DND-41 (cell line): ENCODE data around the gene FOXF2.

Source experiments
- ATAC-seq: fragments of 200-7000 bp; cut with Tn5 transposase; 3 replicates; pipeline ENCODE4 v1.9.1; 2021; ENCODE audit warnings: low read depth; ENCODE audit not compliant: insufficient read depth
- DNase-seq: peaks from one replicate; pipeline ENCODE4 v3.0.0-alpha.2; 2020
- H2AFZ ChIP-seq: 2 replicates; pipeline ENCODE4 v1.6.0; 2012; ENCODE audit warnings: low read depth, low read length
- H3K27ac ChIP-seq: 2 replicates; pipeline ENCODE4 v1.5.1; 2012; ENCODE audit warnings: low read length, inconsistent platforms
- H3K27me3 ChIP-seq: fragments of 200-600 bp; sonication (generic); 2 replicates; pipeline ENCODE4 v1.6.0; 2012; ENCODE audit warnings: low read length, mild to moderate bottlenecking, inconsistent platforms; ENCODE audit not compliant: insufficient read depth, poor library complexity
- H3K36me3 ChIP-seq: 2 replicates; pipeline ENCODE4 v1.5.1; 2012; ENCODE audit warnings: low read length, inconsistent platforms; ENCODE audit not compliant: insufficient read depth
- H3K4me1 ChIP-seq: 2 replicates; pipeline ENCODE4 v1.5.1; 2012; ENCODE audit warnings: mild to moderate bottlenecking, low read length; ENCODE audit not compliant: insufficient read depth
- H3K4me2 ChIP-seq: 2 replicates; pipeline ENCODE4 v1.6.0; 2012; ENCODE audit warnings: mild to moderate bottlenecking, moderate library complexity, low read length, inconsistent platforms; ENCODE audit not compliant: insufficient read depth
- H3K4me3 ChIP-seq, 2 experiments: fragments of 200-600 bp in 1 of 2; shearing (Covaris generic) in 1 of 2; 2 replicates each; pipeline ENCODE4 v1.5.1; 2012 to 2016; ENCODE audit warnings: inconsistent platforms in 2 of 2, low read length in 2 of 2, mild to moderate bottlenecking in 2 of 2, low read depth in 1 of 2, moderate library complexity in 1 of 2
- H3K79me2 ChIP-seq: 2 replicates; pipeline ENCODE4 v1.6.0; 2012; ENCODE audit warnings: low read length, inconsistent platforms; ENCODE audit not compliant: insufficient read depth
- H3K9ac ChIP-seq: 2 replicates; pipeline ENCODE4 v1.6.0; 2012; ENCODE audit warnings: low read depth, mild to moderate bottlenecking, inconsistent platforms, low read length, moderate library complexity
- H3K9me3 ChIP-seq: 2 replicates; pipeline ENCODE4 v1.5.1; 2012; ENCODE audit warnings: low read length, moderate library complexity, mild to moderate bottlenecking, inconsistent platforms; ENCODE audit not compliant: insufficient read depth, severe bottlenecking
- H4K20me1 ChIP-seq: 2 replicates; pipeline ENCODE4 v1.6.0; 2012; ENCODE audit warnings: low read length; ENCODE audit not compliant: insufficient read depth
- EZH2 ChIP-seq: IDR thresholded peaks from 3 replicates; pipeline ENCODE4 v1.6.1; 2012; ENCODE audit warnings: borderline replicate concordance, low read depth, mild to moderate bottlenecking, moderate library complexity, low read length, inconsistent platforms; ENCODE audit not compliant: severe bottlenecking
- TF ChIP-seq, protein P1 (sequence below): IDR thresholded peaks from 2 replicates; pipeline ENCODE4 v1.5.1; 2012; ENCODE audit warnings: borderline replicate concordance, low read length, moderate library complexity, mild to moderate bottlenecking; ENCODE audit not compliant: poor library complexity, severe bottlenecking; ENCODE audit errors: extremely low read depth

The FOXF2 gene

DNA sequence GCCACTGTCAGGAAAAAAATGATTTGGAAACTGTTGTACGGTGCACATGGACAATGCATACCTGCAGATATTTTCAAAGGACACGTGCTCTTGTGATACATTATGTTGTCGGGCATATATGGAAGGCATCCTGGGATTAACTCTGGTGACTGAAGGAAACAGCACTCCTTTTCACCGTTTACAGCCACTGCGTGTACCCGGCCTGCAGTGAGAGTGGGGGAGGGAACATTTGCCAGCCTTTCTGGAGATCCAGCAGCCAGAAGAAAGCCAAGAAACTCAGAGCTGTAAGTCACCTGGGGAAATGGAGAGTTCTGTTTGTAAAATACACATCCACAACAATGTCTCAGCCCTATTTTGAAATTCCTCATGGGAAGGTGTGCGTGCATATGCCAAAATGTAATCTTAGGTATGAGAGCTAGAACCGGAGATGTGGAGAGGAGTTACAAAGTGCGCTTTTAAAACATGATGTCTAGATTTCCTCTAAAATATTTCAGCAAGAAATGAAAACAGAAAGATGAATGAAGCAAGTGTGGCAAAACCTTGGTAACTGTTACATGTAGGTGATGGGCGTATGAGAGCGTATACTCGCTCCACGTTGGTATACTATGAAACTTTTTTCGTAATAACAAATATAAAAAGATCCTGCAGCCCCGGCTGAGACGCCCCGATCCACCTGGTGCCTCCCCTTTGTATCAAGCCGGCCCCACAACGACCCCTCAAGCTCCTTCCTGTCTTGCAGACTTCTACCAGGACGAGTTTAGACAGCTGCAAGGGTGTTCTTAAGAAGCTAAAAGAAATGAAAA lies 8.6 kb upstream of the FOXF2 start:
- Histone ChIP-seq H3K27me3 (peaks cover 4% of the 10 kb centered on the region), H3K27ac (no peak overlapping the region), H3K4me2 (no peak overlapping the region), H3K4me3 (no peak overlapping the region), H4K20me1 (no peaks in the 10 kb centered on the region), H2AFZ (no peak overlapping the region), H3K9me3 (no peaks in the 10 kb centered on the region), H3K36me3 (no peaks in the 10 kb centered on the region), H3K79me2 (no peaks in the 10 kb centered on the region), H3K9ac (no peak overlapping the region), H3K4me1 (no peaks in the 10 kb centered on the region)
- no peak for DNase-seq
- ATAC-seq, result no peak
- TF ChIP-seq, protein P1, sequence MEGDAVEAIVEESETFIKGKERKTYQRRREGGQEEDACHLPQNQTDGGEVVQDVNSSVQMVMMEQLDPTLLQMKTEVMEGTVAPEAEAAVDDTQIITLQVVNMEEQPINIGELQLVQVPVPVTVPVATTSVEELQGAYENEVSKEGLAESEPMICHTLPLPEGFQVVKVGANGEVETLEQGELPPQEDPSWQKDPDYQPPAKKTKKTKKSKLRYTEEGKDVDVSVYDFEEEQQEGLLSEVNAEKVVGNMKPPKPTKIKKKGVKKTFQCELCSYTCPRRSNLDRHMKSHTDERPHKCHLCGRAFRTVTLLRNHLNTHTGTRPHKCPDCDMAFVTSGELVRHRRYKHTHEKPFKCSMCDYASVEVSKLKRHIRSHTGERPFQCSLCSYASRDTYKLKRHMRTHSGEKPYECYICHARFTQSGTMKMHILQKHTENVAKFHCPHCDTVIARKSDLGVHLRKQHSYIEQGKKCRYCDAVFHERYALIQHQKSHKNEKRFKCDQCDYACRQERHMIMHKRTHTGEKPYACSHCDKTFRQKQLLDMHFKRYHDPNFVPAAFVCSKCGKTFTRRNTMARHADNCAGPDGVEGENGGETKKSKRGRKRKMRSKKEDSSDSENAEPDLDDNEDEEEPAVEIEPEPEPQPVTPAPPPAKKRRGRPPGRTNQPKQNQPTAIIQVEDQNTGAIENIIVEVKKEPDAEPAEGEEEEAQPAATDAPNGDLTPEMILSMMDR, result no peak
- no peak for TF ChIP-seq EZH2

DNA sequence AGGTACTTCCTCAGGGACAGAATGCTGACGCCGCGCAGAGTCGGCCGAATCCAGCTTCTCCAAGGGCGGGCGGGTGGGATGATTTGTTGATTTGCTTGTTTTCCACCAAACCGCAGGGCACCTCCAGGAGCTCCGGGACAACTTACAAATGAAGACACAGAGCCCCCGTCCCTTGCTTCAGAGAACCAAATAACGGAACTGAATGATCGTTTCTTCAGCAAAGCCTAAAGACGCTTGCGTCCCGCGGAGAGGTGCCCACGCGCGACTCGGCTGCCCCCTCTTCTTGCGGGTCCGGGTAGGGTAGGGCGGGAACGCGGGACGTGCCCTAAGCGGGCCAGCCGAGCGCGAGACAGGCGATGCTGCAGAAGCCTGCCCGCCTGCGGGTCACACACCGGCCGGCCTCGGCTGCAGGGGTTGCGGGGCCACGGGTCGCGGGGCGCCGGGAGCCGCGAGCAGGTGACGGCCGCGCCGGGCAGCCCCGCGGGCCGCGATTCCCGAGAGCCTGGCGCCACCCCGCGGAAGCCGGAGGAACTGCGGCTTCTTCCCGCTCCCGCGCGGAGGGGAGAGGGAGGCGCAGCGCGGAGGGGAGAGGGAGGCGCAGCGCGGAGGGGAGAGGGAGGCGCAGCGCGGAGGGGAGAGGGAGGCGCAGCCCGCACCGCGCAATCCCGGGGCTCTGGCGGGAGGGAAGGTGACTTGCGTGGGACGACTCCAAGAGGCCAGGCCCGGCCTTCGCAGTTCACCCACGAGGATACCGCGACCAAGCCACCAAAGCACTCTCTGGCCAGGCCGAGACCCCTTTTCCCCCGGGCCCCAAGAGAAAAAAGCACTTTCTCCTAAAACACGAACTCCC lies 7.7 kb upstream of the FOXF2 start:
- Histone ChIP-seq H3K79me2 (no peaks in the 10 kb centered on the region), H2AFZ (no peak overlapping the region), H3K4me3 (no peak overlapping the region), H4K20me1 (no peaks in the 10 kb centered on the region), H3K9ac (no peak overlapping the region), H3K4me1 (no peaks in the 10 kb centered on the region), H3K27ac (no peak overlapping the region), H3K27me3 (peaks cover under 1% of the 10 kb centered on the region), H3K4me2 (no peak overlapping the region), H3K36me3 (no peaks in the 10 kb centered on the region), H3K9me3 (no peaks in the 10 kb centered on the region)
- no peak for ATAC-seq
- no peak for DNase-seq
- no peak for TF ChIP-seq EZH2
- TF ChIP-seq, protein P1, result no peak

DNA sequence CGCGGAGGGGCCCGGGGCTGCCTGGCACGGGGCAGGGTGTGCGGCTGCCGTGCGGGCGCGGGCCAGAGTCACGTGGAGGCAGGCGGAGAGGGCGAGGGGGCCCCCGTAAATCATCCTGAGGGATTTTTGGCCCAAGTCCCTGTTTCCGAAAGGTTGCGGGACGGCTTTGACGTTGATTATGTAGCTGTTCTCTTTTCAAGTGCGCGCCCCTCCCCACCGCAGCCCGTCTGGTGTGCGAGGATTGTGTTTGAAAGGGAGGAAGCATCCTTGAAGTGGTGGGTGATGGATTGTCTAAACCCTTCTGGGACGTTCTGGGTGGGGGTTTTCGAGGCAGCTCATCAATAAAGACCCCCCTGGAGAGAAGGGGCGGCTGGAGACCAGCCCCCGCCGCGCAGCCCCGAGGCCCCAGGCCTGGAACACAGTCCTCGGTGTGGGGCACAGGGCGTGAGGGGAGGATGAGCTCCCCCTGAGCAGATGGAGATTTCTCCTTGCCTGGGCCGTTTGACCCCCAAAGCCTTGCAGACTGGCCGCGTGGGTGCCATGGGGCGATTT lies 7.0 kb upstream of the FOXF2 start:
- Histone ChIP-seq H3K36me3 (no peaks in the 10 kb centered on the region), H3K9me3 (no peaks in the 10 kb centered on the region), H3K27me3 (no peaks in the 10 kb centered on the region), H2AFZ (no peak overlapping the region), H3K4me1 (no peaks in the 10 kb centered on the region), H3K9ac (no peak overlapping the region), H3K4me2 (no peak overlapping the region), H3K4me3 (no peak overlapping the region), H4K20me1 (no peaks in the 10 kb centered on the region), H3K27ac (no peak overlapping the region), H3K79me2 (no peaks in the 10 kb centered on the region)
- no peak for TF ChIP-seq EZH2
- TF ChIP-seq, protein P1, result no peak
- no peak for ATAC-seq
- DNase-seq, result no peak
